Gastroesophageal sphincter (tissue), 3 donors: ENCODE measurements around the gene GSTM5.

Source experiments
- EP300 ChIP-seq: sonication (generic); formaldehyde crosslinking; IDR thresholded peaks from one replicate; pipeline ENCODE4 v1.6.1; 2017; ENCODE audit warnings: antibody characterized with exemption, mild to moderate bottlenecking
- POLR2A ChIP-seq, 2 donors: fragments of 450-650 bp; IDR thresholded peaks; one replicate each; pipeline ENCODE4 v1.6.1; 2017; ENCODE audit warnings: antibody characterized with exemption in 2 of 2, mild to moderate bottlenecking in 2 of 2, moderate library complexity in 1 of 2
- POLR2AphosphoS5 ChIP-seq: sonication (generic); formaldehyde crosslinking; IDR thresholded peaks from one replicate; pipeline ENCODE4 v1.6.1; 2017; ENCODE audit warnings: antibody characterized with exemption
- TF ChIP-seq, protein P1 (sequence below), 4 experiments: fragments of 200-600 bp in 2 of 4; fragments of 450-650 bp in 2 of 4; sonication (generic) in 1 of 4; IDR thresholded peaks; one replicate each; pipeline ENCODE4 v1.5.1; 2017 to 2019; ENCODE audit warnings: antibody characterized with exemption in 4 of 4, mild to moderate bottlenecking in 2 of 4, moderate library complexity in 2 of 4

DNA sequence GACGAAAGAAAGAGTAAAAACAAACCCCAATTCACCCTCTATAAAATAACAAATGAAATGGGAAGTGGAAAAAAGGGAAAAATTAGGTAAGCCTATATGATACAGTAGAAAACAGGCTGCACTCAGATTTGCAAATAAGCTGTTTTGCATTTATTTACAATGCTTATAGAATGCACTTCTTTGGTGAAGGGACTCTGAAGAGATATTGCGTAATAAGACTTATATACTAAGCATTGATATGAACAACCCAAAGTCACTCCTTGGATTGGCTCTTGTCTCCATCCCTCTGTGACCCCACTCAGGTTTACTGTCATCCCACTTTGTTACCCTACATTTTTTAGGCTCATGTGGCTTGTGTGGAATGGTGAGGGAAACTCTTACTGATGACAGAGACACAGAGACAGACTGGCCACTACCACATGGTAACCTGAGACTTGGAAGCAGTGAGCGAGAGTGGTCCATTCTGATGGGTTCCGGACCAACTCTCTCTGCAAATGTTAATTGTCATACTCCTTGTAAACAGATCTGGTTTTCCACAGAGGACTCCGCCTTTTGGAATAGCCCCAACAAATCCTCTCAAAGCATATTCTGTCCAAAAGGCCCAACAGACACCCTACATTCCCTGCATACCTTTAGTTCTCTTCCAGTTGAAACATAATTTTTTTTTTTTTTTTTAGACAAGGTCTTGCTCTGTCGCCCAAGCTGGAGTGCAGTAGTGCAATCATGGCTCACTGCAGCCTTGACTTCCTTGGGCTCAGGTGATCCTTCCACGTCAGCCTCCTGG, 11.0 kb downstream of the GSTM5 start:
- TF ChIP-seq, protein P1, sequence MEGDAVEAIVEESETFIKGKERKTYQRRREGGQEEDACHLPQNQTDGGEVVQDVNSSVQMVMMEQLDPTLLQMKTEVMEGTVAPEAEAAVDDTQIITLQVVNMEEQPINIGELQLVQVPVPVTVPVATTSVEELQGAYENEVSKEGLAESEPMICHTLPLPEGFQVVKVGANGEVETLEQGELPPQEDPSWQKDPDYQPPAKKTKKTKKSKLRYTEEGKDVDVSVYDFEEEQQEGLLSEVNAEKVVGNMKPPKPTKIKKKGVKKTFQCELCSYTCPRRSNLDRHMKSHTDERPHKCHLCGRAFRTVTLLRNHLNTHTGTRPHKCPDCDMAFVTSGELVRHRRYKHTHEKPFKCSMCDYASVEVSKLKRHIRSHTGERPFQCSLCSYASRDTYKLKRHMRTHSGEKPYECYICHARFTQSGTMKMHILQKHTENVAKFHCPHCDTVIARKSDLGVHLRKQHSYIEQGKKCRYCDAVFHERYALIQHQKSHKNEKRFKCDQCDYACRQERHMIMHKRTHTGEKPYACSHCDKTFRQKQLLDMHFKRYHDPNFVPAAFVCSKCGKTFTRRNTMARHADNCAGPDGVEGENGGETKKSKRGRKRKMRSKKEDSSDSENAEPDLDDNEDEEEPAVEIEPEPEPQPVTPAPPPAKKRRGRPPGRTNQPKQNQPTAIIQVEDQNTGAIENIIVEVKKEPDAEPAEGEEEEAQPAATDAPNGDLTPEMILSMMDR (IDR thresholded peaks at IDR 0.05), result no peak
- no peak for TF ChIP-seq POLR2A (IDR thresholded peaks at IDR 0.05)
- TF ChIP-seq EP300, result no peak
- TF ChIP-seq POLR2AphosphoS5, result no peak
